Fibroblast of skin of left quadriceps (primary cell): ENCODE results near the gene CTAG1B.
"Not testable (repeated sequence)": the region's sequence is repeated elsewhere in the genome, so short reads cannot be mapped to it uniquely, and the experiment has no call there.

Experiments used
- DNase-seq, 2 experiments: peaks; one replicate each; pipeline ENCODE4 v3.0.0-alpha.2; 2013; ENCODE audit warnings: low read depth in 2 of 2

CTAG1B gene

DNA sequence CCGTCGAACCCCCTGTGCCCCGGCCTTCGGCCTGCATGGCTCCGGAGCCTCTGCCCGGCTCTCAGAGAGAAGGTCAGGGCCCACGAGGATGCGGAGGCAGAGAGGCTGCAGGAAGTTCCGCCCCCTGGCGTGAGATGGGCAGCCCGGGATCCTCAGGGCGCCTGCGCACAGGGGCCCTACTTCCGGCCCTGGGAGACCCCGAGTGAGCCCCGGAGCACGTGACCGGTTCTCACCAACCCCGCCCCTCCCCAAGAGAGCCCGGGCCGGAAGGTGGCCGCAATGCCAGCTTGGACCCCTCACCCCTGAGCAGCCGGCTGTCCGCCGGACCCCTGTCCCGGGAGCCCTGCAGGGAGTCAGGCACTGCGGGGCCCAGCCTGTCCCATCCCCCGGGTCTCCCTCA, at the start of gene CTAG1B:
Gene CTAG1B (minus strand): TSS at position 101 of the 400 bp plus-strand sequence. CDS start 64 bp downstream, at position 37.
- not testable (repeated sequence) for DNase-seq

DNA sequence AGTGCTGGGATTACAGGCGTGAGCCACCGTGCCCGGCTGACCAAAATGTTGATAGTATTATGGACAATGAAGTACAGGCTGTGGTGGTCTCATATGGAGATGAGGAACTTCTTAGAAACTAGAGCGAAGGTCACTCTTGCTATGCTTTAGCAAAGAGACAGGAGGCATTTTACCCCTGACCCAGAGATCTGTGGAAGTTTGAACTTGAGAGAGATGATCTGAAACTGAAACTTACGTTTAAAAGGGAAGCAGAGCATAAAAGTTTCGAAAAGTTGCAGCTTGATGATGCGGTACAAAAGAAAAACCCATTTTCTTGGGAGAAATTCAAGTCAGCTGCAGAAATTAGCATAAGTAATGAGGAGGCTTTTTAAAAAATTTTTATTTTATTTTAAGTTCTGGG, 42.8 kb upstream of the CTAG1B start:
- DNase-seq, result no peak

DNA sequence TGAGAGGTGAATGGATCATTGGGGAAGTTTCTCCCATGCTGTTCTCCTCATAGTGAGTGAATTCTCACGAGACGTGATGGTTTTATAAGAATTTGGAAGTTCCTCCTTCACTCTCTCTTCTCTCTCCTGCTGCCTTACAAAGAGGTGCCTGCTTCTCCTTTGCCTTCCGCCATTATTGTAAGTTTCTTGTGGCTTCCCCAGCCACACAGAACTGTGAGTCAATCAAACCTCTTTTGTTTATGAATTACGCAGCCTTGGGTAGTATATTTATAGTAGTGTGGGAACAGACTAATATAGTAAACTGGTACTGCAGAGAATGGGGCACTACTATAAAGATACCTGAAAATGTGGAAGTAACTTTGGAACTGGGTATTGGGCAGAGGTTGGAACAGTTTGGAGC, 42.1 kb upstream of the CTAG1B start:
- no peak for DNase-seq

DNA sequence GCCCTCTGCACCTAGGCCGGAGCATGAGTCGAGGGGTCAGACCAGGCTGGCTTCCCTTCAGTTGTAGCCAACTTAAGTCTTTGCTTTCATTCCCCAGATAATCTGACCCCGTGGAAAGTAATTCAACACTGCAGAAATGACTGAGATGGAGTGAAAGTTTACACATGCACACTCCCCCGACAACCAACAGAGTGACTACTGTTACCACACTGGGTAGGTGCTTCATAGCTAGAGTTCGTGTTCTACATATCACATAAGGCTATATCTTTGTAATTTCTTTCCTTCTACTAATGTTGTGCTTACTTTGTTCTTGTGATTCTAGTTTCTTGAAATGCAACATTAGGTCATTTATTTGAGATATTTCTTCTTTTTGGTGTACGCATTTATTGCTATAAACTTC, 41.5 kb upstream of the CTAG1B start:
- no peak for DNase-seq

DNA sequence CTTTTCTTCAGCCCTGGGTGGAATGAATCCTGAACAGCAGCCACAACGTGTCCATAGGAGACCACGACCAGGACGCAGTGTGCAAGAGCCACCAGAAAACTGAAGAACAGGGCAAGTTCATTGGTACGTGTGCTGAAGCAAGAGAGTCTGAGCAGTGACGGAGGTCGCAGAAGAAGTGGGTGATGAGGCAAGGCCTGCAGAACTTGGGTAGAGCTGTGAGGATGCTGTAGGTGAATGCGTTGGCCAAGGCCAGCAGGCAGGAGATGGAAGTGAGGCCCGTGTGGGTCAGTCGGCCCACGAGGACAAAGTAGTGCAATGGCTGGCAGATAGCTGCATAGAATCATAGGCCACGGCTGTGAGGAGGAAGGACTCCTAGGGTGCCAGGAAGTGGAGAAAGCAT, 39.9 kb upstream of the CTAG1B start:
- no peak for DNase-seq

DNA sequence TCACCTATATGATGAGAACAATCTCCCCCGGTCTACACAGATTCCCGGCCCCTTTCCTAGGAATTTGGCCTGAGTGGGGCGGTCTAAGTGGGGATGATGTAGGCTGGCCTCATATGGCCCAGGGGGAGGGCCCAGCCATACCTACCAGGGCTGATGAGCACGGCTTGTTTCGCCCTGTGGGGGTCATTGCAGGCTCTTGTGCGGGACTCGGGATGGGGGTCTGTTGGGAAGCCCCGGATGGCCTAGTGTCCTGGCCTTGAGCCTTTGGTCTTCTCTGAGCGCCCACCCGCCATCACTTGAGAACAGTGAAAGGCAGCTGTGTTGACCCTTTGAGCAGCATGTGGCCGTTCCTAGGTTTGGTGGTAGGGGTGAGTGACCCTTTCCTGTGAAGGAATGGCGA, 39.1 kb upstream of the CTAG1B start:
- DNase-seq, result no peak

DNA sequence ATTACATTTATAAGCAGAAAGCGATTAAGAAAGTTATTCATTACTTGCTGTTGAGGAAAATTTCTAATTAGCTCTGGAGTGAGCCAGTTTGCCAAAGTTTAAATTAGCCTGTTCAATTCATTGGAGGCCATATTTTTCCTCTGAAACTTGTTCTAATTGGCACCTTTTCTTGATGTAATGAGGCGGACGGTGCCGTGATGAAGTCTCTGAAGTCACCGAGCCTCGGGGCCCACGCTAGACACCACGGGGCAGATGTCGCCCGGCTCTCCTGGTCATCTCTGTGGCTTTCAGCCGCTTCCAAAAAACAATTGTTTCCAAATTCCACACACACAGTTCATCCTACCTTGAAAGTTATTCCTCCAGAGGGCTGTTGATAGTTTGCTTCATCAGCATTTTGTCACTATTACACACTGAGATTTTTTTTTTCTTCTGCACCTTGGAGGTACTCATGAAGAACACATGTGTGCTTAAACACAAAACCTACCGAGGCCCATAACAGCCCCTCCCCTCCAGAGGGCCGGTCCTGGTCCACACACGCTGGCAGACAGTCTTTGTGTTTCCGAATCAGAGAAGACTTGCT, 38.2 kb upstream of the CTAG1B start:
- DNase-seq, result no peak

DNA sequence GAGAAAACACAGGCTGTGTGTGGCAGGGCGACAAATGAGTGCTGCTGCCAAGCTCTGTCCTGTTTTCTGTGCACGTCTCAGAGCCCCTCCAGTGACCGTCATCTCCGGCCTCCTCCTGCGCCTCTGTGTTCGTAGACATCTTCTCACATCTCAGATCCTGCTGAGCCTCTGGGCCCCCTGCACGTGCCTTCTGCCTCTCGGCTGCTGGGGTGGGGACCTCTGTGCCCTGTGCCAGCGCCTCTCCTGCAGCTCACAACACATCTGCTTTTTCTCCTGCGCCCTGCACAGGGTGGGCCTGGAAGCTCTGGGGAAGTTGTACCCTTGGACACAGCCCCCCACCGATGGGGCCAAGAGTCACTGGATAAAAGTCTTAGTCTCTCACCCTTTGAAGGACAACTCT, 36.7 kb upstream of the CTAG1B start:
- DNase-seq, result no peak

DNA sequence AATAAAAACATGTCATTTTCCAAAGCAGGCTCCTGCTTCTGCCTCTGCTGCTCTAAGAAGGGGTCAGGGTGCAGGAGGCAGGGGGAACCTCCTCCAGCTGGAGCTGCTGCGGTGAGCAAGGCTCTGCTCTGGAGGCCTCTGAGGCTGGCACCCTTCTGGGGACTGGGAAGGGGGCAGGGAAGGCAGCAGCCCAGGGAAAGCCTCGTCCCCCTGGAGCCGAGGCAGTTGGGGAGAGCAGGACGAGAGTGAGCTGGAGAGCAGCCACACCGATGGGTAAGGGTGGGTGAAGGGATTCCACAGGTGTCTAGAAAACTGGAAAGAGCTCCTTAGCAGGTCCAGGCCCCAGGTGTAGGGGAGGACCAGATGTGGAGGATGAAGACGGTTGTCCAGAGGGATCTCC, 36.3 kb upstream of the CTAG1B start:
- DNase-seq, result no peak

DNA sequence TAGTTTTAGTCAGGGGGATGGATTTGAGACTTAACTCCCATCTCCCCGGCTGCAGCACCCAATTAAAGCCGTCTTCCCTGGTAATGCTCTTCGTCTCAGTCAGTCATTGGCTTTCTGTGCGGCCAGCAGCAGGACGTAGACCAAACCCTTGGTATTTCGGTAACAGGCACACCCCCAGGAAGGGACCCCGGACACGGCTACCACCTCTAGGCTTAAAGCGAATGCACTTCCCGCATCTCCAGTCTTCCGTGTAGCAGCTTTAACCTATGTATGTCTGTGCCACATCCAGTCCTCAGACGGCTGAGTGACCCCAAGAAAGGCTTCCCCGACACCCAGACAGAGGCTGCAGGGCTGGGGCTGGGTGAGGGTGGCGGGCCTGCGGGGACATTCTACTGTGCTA, 35.8 kb upstream of the CTAG1B start:
- DNase-seq, result no peak

DNA sequence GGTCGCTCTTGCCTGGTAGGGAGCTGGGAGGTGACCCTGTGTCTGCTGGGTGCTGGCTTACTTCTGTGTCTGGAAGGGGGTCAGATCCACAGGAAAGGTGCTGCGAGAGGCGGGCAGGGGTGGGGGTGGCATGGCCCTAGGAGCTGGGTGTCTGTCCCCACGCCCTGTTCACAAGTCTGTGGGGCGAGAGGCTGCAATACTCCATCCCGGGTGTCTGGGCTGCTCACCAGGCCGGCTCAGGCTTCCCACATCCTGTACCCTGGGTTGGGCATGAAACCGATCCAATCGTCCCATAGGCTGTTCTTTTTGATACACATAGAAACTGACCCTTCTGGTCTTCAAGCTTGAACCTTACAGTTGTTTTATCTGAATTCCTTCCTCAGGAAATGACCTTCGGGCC, 35.3 kb upstream of the CTAG1B start:
- no peak for DNase-seq

DNA sequence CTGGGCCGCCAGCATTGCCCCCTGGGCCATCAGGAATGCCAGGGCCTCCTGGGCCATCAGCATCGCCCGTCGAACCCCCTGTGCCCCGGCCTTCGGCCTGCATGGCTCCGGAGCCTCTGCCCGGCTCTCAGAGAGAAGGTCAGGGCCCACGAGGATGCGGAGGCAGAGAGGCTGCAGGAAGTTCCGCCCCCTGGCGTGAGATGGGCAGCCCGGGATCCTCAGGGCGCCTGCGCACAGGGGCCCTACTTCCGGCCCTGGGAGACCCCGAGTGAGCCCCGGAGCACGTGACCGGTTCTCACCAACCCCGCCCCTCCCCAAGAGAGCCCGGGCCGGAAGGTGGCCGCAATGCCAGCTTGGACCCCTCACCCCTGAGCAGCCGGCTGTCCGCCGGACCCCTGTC, 34.3 kb upstream of the CTAG1B start, which contains the start of gene CTAG2:
Gene CTAG2 (minus strand): TSS at position 167 of the 400 bp plus-strand sequence. CDS start 64 bp downstream, at position 103.
- not testable (repeated sequence) for DNase-seq

DNA sequence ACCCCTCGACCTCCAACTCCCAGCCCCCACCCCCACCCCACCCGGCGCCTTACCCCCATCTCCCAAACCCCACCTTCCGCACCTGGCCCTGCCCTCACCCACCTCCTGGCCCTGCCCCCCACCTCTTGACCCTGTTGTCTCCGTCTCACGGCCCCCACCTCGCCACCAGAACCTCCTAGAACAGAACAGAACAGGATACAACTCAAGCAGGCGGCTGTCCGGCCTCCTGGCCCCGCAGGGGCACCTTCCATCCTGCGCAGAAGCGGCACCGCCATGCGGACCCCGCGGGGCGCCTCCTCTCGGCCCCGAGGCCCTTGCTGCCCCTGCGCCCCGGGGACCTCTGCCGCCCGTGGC, 33.9 kb upstream of the CTAG1B start:
- no peak for DNase-seq

DNA sequence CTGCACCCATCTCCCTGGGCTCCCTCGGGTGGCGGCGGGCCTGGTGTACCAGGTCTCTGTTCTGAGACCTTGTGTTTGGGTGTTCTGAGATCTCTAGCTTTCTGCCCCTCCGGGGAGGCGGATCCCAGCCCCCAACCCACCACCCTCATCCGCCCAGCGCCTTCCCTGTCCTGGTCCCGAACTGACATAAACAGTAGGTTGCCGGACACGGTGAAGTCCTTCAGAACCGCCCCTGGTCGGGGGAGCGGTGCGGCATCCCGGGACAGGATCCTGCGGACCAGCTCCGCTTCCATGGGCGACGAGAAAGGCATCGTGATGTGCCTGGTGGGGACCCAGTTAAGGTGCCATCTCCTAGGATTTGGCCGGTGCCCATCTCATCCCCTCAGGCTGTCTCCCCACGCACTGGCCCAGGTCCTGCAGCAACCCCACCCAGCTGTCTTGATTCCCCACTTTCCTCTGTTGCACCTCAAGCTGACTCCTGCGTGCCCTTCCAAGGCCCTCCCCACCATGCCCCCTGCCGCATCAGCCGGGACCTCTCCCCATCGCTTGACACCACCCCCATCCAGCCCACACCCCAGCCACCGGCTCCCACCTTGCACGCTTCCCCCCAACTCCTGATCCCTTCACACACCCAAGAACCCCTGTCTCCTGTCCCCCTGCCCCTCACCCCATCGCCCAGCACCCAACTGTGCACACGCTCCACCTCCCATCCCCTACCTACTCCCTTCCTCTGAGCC, 33.4 kb upstream of the CTAG1B start:
- DNase-seq, result no peak

DNA sequence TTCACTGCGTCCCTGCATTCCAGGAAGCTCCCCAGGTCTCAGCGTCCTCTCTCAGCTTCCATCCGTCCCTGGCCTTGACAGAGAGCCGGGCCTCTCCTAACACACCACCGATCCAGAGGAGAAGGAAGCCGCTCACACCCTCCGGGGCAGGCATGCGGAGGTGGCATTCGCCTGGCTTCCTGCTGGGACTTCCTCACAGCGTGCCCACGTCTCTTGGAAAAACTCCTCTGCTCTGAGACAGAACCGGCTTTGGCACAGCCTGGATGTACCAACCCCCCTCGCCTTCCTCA, 31.1 kb upstream of the CTAG1B start:
- DNase-seq, result no peak

DNA sequence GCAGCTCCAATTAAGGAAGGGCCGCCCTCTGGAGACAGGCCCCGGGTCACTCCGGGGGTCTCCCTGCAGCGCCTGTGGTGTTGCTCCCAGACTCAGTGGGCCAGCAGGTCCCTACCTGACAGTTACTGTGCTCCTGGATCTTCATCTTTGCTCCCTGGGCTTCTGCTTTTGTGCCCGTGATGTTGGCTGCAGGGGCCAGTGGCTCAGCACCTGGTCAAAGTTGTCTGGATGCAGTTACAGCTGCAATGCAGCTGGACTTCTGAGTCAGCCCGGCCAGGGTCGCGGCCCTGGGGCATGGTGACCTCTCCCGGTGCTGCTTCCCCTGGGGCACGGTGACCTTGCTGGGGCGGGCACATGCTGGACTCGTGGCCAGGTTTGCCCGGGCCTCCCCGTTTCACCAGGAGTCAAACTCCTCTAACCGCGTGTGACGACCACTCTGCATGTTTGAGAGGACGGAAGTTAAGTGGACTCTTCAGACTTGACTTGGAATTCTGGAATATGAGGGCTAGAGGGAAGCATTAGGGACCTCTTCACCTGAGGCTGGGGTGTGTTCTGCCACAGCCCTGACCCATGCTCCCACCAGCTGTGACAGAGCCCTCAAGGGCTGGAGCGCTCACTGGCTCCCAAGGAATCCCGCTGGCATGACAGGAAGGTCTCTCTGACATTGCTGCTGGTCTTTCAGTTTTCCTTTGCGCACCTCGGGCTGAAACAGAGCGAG, 30.6 kb upstream of the CTAG1B start:
- no peak for DNase-seq

DNA sequence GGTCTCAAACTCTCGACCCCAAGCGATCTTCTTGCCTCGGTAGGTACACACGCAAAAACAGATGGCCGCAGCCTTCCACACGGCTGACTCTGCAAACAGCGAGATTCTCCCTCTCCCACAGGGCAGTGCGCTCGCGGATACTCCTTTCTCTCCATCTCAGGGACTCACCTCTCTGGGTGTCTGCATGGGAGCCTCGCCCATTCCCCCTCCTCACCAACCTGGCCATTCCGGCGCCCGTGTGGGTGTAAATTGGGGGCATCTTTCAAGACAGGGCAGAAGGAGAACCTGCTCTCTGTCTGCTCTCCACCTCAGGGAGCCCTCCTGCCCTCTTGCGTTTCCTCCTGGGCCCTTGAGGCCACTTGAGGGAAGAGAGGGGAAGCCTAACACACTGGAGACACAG, 29.8 kb upstream of the CTAG1B start:
- DNase-seq, result no peak

DNA sequence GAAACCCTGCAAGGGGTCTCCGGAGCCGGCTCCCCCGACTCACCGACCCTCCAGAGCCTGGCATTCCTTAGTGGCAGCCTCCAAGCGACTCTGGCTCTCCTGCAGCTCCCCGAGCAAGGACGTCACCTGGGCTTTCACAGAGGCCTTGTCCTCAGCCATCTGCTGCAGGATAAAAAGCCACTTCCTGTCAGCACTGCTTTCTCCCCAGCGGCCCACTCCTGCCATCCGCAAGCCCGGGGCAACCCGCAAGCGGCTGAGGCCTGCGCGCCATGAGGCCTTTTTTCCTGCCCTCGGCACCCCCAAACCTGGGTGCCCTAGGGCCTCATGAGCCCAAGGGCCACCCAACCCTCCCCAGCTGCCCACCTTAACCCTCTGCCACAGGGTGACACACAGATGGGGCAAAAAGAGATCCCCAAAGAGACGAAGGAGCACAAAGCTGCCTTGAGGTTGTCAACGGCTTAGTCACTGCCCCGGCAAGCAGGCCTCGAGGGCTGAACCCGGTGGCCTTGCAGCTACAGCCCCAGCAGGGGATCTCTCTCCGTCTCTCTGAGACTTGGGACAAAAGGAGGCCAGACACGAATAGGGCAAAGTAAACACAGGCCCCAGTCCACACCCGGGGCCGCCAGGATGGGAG, 26.8 kb upstream of the CTAG1B start:
- not testable (repeated sequence) for DNase-seq

DNA sequence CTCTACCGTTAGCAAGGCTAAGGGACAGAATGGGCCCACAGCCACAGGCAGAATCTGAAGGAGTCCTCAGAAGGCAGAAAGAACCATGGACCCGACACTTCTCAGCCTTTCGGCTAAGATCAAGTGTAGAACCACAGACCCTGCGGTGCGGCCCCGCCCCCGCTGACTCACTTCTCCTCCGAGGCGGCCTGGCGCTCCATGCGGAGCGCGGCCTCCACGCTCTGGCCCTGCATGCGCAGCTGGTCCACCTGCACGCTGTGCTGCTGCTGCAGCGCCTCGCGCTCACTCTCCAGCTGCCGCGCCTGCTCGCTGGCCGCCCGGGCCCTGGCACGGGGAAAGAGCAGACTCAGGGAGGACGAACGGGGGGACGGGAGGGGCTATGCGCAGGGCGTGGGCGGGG, 24.6 kb upstream of the CTAG1B start:
- not testable (repeated sequence) for DNase-seq

DNA sequence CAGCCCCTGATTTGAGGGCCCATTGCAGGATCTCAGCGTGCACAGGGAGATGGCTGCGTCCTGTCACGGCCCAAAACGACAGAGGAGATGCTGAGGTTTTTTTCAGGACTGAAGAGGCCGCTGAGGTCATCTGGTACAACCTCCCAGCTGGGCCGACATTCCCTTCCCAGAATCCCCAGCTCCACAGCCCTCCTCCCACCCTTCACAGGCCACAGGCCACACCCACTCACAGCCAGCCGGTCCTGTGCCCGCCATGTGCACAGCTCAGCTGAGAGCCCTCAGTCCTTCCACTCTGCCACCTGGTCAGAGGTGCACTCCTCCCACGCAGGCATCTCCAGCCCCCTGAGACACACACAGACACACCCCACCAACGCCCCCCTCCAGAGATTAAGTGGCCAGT, 22.7 kb upstream of the CTAG1B start:
- DNase-seq, result not testable (repeated sequence)

DNA sequence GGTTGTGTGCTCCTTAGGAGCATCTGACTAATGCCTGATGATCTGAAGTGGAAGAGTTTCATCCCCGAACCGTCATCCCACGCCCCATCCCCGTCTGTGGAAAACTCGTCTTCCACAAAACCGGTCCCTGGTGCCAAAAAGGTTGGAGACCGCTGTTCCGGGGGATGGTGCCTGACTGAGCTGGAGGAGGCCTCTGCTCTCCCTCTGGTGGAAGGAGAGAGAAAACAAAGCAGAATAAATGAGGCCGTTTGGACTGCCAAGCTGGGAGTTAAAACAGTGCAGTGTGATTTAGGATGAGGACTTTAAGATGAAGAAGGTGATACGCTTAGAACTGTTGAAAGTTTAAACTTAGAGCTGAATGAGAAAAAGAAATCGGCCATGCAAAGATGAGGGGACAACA, 14.6 kb upstream of the CTAG1B start:
- not testable (repeated sequence) for DNase-seq

DNA sequence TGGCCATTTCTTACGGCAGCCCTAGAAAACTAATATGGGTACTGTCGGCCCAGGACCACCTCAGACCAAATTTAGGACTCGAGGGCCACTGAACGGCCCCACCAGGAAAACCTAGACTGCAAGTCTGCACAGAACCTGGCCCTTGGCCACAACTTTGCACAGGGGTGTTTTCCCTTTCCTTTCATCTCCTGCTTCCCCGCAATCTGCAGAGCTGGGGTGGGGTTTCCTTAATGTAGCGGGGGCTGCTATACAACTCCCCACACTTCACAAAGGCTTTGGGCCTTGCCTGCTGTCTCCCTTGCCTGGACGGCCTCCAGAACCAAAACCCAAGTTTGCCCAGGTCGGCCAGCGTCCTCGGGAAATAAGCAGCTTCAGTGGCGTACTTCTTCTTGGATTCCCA, 11.9 kb upstream of the CTAG1B start:
- not testable (repeated sequence) for DNase-seq

DNA sequence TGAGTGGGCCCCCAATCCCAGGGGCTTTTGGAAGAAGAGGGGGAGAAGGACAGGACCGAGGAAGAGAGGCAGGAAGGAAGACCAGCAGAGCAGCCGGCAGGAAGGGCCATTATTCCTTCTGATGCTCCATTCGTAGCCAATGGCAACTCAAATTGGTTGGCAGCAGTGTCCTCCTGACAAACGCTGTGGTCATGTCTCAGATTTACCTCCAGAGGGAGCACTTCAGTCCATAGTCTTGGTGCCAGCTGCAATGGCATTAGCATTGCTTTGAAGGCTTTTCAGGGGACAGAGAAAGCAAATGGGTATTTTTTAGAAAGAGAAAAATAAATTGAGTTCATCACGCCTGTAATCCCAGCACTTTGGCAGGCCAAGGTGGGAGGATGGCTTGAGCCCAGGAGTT, 9.9 kb upstream of the CTAG1B start:
- not testable (repeated sequence) for DNase-seq
